ENCODE data around the gene TOMM34.

DNA sequence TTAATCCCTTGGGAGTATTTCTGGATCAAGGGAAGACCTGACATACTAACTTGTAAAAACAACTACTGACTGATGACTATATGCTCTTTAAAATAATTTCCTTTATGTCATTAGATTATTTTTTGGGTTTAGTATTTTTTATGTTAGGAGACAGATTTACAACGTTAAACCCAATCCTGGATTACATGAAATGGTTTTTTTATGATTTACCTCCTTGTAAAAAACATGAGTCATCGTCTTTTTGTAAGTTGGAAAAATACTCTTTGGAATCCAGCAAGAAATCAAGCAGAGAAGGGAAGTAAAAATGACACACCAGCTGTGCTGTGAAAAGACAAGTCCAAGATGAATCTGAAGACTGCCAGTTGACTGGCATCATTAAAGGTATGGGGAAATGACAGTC is 12.9 kb upstream of the TOMM34 start:
- TF ChIP-seq, protein P1, sequence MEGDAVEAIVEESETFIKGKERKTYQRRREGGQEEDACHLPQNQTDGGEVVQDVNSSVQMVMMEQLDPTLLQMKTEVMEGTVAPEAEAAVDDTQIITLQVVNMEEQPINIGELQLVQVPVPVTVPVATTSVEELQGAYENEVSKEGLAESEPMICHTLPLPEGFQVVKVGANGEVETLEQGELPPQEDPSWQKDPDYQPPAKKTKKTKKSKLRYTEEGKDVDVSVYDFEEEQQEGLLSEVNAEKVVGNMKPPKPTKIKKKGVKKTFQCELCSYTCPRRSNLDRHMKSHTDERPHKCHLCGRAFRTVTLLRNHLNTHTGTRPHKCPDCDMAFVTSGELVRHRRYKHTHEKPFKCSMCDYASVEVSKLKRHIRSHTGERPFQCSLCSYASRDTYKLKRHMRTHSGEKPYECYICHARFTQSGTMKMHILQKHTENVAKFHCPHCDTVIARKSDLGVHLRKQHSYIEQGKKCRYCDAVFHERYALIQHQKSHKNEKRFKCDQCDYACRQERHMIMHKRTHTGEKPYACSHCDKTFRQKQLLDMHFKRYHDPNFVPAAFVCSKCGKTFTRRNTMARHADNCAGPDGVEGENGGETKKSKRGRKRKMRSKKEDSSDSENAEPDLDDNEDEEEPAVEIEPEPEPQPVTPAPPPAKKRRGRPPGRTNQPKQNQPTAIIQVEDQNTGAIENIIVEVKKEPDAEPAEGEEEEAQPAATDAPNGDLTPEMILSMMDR (IDR thresholded peaks at IDR 0.05): no peak
- TF ChIP-seq POLR2A (IDR thresholded peaks at IDR 0.05): no peak
